ENCODE results near the gene TANGO6.

DNA sequence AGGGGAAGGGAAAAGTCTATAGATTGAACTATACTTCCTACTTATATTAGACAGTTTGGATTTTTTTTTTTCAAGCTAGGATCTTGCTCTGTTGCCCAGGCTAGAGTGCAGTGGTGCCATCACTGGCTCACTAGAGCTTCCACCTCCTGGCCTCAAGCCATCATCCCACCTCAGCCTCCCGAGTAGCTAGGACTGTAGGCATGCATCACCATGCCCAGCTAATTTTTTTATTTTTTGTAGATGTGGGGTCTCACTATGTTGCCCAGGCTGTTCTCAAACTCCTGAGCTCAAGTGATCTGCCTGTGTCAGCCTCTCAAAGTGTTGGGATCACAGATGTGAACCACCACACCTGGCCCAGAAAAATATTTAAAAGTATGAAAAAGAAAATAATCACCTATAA, 141.1 kb downstream of the TANGO6 start:
- TF ChIP-seq CTCF (IDR thresholded peaks at IDR 0.05) (no peak), POLR2A (IDR thresholded peaks at IDR 0.05) (no peak), EP300 (IDR thresholded peaks at IDR 0.05) (no peak)

Data from tibial nerve (tissue), 4 donors.